GM21717 (cell line): ENCODE measurements around the gene CRISPLD2.

Experiments used
- ATAC-seq: cut with Tn5 transposase; IDR thresholded peaks from one replicate; pipeline ENCODE4 v1.9.1; 2021; ENCODE audit warnings: mild to moderate bottlenecking, moderate library complexity; ENCODE audit not compliant: unreplicated experiment

Gene CRISPLD2, protein sequence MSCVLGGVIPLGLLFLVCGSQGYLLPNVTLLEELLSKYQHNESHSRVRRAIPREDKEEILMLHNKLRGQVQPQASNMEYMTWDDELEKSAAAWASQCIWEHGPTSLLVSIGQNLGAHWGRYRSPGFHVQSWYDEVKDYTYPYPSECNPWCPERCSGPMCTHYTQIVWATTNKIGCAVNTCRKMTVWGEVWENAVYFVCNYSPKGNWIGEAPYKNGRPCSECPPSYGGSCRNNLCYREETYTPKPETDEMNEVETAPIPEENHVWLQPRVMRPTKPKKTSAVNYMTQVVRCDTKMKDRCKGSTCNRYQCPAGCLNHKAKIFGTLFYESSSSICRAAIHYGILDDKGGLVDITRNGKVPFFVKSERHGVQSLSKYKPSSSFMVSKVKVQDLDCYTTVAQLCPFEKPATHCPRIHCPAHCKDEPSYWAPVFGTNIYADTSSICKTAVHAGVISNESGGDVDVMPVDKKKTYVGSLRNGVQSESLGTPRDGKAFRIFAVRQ

DNA sequence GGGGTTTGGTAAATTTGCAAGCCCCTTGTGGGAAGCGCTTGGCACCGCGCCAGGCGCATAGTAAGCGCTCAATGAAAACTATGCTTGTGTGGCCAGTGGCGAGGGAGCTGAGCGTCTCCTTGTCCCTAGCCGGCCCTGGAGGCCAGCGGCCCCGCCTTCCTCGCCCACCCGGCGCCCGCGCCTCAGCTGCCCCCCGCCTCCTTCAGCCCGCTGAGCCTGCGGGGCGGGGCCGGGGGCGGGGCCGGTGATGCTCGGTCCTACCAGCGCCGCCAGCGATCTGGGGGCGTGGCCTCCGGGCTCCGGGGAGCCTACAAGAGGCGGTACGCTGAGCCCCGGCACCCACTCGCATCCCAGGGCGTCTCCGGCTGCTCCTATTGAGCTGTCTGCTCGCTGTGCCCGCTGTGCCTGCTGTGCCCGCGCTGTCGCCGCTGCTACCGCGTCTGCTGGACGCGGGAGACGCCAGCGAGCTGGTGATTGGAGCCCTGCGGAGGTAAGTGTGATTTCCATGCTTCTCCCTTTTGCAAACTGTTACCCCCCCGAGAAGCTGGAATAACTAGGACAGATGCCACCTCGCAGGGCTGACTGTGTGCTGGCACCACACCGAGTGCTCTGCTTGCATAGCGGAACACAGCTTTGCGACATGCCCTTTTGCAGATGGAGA, at the start of gene CRISPLD2:
Gene CRISPLD2, plus strand, starts transcription at position 342 of the 661 bp plus-strand sequence. CDS start 18,511 bp downstream, outside the sequence.
- peak; percentile 43 for ATAC-seq

DNA sequence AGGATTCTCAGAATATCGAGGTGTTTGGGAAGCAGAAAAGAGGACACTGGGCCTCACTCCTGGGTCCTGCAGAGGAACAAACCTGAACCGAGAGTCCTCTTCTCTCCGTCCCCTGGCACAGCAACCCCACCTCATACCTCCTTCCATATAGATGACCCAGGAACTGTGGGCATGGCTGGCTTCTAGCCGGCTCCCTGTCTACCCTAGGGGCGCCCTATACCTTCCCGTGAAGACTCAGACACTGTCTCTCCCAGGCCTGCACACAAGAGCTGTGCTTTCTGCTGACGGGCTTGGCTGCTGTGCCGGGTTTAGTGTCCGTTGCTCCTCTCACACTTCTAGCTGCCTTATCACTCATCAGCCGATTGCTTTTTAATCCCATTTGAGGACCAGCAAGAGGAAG, 46.5 kb upstream of the CRISPLD2 start:
- no peak for ATAC-seq

DNA sequence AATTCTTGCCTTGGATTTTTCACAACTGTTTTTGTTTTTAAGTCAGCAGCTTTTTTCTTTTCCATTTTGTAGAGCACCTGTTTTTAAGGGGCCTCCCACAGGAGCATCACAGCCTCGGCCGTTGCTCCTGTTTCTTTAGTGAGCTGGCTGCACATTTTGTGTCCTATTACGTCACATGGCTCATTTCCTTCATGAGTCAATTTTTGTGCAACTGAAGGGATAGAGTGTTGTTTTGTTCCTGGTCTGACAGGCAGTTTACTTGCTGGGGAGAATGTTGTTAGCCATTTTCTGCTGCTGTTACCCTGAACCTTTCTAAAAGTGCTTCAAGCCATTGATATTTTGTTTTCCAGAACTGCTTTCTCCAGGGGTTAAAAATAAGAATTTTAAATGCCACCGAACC, 45.0 kb upstream of the CRISPLD2 start:
- no peak for ATAC-seq

DNA sequence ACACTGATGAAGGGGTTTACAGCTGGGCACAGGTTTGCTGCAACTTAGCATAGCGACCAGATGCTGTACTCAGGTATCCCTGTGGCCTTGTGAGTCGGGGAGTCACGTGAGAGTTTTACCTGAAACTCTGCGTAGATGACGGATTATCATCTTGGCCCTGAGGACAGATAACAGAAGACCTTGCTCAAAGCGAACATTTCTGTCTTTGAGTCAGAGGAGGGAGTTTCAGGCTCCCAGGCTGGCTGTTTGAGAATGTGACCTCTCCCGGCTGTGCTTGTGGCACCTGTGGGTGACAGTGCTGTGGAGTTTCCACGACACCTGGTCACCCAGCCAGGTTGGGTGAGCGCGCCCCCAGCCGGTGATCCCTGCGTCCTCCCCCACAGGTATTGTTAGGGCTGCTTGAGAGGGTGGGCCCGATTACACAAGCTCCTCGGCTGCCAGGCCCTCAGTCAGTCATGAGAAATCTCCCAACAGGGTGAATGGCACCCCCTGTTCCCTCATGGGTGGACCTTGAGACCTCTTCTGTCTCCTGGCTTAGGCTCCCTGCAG, 44.4 kb upstream of the CRISPLD2 start:
- no peak for ATAC-seq

DNA sequence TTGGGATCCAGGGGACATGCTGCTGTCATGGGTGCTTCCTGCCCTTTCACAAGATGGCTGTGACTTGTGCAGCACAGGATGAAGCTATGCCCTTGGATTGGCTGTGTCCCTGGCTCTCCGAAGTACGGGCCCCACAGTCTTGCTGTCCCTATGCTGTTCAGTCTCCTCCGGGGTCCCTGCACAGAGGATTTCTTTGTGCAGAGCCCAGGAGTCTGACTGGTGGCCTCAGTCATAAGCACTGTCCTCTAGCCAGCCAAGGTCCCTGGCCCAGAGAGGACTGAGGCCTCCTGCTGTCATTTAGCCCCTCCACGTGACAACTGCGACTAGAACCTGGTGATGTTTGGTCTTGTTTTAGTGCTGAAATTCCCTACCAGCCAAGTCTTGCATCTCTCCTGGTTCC, 42.4 kb upstream of the CRISPLD2 start:
- ATAC-seq = no peak

DNA sequence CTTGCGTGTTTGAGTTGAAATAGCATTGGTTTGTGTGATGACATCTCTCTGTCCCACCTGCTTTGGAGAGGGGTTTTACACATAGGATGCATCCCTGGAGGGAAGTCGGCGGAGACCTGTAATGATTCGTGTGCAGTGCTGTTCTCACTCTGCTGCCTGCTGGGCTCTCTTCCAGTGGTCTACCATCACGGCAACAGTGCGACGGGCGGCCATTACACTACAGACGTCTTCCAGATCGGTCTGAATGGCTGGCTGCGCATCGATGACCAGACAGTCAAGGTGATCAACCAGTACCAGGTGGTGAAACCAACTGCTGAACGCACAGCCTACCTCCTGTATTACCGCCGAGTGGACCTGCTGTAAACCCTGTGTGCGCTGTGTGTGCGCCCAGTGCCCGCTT, 41.1 kb upstream of the CRISPLD2 start:
- ATAC-seq = no peak

DNA sequence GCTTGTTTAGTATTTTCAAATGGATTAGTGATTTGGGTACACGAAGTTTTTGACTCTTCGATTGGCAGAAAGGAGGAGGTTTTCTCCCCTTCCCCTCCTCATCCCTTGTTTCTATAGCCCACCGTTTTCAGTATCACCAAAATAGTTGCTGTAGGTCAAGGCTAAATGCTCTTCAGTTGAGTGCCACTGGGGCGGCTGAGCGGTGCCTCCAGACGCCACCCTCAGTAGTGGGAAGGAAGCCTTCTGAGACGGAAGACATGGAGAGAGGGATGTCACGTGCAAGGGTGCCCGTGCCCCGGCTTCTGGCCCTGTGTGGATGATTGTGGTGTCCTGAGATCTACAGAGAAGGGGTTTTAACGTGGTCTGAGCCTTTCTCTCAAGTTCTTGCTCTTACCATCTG, 39.7 kb upstream of the CRISPLD2 start:
- no peak for ATAC-seq

DNA sequence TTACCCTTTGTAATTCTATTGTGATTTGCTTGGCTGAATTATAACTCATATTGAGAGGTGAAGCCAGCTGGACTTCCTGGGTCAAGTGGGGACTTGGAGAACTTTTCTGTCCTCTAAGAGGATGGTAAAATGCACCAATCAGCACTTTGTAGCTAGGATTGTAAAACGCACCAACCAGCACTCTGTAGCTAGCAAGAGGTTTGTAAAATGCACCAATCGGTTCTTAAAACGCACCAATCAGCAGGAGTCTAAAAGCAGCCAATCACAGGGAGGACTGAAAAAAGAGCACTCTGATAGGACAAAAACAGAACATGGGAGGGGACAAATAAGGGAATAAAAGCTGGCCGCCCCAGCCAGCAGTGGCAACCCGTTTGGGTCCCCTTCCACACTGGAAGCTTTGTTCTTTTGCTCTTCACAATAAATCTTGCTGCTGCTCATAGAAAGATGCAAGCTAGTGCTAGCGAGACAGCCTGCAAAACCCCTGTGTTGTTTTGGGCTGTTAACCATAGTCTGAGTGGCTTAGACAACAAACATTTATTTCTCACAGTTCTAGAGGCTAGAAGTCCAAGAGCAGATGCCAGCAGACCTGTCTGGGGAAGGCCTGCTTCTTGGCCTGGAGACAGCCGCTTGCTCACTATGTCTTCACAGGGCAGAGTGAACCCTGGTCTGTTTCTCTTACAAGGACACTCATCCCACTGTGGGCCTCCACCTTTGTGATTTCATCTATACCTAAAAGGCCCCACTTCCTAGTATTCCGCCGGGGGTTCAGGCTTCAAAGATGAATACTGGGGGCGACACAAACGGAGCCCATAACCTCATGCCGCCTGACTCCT, 39.0 kb upstream of the CRISPLD2 start:
- no peak for ATAC-seq

DNA sequence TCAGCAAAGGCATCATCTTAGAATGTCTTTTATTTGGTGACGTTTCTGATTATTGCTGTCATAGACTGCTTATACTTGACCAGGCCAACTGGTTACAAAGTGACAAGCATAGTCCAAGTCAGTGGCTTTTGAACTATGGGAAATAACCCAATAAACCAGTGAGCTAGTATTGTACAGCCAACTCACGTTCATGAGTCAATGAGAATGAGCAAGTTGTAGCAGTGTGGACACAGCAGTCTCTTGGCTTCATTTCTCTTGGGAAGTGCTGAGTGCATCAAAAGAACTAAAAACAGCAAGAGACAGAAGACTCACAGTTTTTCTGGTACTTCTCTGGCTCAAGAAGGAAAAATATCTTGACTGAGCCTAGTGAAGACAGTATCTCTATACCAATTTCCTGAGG, 36.9 kb upstream of the CRISPLD2 start:
- no peak for ATAC-seq

DNA sequence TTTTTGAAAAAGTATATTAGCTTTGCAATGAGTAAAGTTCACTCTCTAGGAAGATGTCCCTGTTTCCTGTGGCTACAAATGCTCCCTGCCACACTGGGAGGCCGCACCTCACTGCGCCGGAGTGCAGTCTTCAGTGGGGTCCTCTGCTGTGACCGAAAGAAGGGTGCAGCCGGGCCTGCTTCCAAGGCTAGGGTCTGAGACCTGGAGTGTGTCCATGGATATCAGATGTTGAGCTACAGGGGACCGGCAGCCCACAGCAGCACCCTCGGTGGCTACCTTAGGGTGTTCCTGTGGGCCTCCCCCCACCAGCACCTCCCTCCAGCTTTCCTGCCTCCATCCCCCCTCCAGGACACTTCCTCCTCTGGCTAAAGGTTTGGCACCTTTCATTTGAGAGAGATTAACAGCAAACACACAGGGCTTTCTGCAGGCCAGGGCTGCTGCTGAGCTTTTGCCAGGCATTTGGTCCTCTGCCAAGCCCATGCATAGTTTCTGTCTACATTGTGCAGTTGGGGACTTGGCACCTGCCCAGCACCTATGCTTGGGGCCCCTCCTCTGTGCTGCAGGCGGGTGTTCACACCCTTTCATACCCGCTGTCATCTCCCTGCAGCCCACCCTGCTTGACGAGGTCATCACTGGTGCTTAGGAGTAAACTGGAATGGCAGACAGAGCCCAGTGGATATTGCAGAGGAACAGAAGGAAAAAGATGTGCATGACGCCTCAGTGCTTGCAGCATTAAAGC, 33.8 kb upstream of the CRISPLD2 start:
- ATAC-seq = no peak

DNA sequence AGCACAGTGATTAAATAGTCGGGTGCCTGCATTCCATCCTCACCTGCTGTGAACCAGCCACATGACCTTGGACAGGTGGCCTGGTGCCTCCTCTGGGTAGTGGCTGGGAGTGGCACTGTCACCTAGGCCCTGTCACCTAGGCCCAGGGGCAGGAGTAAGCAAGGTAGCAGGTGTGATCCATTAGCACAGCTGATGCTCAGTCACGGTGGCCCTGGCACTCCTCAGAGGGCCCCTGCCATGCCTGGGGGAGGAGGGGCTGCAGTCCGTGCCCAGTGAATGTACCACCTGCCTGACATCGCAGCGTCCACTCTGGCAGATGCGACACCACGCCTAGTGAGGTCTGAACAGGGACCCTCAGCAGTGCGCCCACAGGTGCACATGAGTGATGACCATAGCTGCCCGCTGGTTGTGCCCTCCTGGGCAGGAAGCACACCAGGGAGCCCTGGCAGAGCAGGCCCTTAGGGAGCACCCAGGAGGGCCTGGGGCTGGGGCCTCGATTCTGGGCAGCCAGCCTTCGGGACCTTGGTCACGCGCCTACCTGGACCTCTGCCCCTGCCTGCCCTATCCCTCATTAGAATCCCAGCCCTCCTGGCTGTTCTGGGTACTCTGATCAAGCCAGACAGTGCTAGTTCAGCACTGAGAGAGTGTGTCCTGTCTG, 33.1 kb upstream of the CRISPLD2 start:
- ATAC-seq = no peak

DNA sequence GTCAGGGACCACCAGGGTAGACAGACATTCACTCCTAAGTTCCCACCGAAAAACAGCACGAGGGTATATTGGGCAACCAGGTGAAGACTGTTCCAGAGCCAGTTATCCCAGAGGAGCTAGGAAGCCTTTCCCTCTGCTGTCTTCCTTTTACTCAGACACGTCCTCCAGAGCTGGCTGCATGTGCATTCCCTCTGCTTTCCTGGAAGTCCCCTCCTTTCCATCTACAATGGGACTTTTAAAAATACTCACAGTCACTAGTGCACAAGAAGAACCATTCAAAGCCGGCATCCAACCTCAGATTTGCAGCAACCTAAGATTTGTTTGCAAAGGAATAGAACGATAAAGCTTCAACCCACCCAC, 32.5 kb upstream of the CRISPLD2 start:
- no peak for ATAC-seq

DNA sequence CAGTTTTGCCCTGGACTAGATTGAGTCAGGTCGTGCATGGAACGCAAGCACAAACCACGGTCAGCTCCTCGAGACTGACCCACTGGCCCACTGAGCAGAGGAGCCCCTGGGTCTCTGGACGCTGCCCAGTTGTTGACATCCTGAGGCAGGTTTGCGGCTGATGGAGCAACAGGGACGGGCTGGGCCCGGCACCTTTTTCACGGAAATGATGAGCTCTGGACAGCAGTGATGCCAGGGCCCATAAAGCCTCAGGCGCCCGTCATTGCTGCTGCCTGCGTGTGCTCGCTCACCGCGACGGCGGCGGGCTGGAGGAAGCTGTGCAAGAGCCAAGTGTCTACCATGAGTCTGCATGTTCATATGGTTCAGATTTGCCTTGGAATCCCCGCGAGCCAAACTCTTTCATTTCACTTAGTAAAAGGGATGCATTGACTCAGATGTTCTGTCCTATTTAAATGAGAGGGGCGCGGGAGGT, 30.8 kb upstream of the CRISPLD2 start:
- no peak for ATAC-seq

DNA sequence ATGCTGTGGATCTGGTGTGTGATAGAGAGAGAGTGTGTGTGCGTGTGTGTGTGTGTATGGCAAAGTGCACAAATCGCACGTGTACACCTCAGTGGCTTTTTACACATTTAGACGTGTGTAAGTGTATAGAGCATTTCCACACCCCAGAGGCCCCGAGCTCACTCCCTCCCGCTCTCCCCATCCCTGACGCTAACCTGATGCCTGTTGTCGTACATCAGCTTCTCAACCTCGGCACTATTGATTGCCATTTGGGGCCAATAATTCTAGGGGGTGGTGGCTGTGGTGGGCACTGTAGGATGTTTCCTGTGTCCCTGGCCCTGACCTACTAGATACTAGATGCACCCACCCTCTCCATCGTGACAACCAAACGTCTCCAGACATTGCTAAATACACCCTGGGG, 30.4 kb upstream of the CRISPLD2 start:
- ATAC-seq = no peak

DNA sequence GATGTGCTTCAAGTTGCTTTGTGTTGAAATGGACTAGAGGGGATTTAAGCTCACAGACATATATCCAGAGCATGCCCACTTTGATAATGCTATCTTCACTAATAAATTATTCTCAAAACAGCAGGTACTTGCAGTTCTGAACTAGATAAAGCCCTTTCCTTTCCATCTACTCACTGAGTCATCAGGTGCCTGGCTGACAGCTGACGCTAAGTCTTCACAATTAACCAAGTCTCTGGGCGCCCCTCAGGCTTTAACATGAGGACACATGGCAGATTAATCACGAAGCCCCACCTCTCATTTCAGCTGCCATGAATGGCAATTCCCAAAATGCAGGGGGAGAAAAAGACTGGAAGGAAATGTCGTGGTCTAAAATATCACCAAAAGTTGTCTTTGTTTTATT, 29.5 kb upstream of the CRISPLD2 start:
- ATAC-seq = no peak

DNA sequence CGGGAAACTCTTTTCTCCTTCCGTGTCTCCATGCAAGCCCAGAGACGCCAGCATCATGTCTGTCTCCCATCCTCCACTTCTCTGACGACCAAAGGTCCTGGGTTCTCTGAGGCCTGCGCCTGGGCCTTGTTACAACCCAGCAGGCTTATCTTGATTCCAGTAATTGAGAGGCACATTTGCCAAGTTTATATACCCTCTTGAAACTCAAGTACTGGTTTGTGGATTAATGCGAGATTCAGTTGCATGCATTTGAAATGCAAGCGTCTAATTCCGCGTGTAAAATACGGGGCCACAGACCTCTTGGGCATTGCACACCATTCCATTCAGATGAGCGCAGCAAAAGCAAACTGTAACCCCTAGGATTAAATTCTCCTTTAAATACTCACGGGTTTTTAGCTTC, 28.7 kb upstream of the CRISPLD2 start:
- ATAC-seq = no peak

DNA sequence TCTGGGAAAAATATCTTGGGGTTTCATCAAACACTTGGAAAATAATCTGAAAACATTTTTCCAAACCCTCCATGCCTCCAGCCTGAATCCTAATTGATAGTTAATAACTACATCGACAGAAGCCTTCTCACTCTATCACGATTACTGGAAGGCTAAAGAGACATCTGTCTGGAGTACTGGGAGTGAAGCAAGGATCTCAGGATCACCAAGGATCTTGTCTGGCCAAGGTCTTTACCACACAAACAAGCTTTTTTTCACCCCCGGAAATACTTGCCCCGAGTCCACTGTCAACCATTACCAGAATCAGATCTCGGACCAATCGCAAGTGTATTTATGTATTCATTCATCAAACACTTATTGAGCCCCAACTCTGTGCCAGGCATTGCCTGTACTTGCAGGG, 28.3 kb upstream of the CRISPLD2 start:
- no peak for ATAC-seq

DNA sequence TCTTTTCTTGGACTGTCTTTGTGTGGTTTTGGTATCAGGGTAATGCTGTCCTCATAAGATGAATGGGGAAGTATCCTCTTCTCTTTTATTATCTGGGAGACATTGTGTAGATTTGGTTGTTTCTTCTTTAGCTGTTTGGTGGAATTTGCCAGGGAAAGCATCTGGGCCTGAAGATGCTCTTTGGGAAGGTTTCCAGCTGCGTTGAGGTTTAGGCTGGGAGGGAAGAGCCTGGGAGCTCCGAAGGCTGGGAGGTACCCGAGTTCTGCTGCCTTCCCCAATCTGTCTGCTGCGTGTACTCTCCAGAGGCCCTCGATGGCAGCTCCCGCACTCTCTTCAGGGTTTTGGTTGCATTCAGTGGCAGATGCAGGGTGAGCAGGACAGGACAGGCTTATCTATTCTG, 25.6 kb upstream of the CRISPLD2 start:
- no peak for ATAC-seq

DNA sequence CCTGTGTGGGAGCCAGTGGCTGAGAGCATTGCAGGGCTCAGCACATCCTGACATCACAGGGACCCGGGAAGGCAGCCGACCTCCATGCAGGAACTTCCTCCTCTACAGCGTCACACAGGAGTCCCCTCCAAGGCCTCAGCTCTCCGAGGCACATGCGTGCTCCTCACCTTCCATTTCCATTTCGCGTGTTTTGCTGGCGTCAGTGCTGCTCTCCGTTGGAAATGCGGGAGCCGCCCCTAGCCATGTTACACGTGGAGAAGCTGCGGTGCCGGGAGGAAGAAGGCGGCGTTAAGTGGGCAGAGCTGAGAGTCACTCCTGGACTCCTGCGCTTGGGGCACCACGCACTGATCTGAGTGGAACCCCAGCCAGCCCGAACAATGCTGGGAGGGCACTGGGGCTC, 25.2 kb upstream of the CRISPLD2 start:
- ATAC-seq = no peak
